Lung (tissue), 12 donors: ENCODE results near the gene ESPN. TPM values are rescaled to one million over a fixed set of nuclear protein-coding genes. Genes with fewer than 3 reads are reported as not detected.

ENCODE experiments used
- ATAC-seq: fragments of 200-7000 bp; cut with Tn5 transposase; one replicate; pipeline ENCODE4 v1.9.1; 2020; ENCODE audit warnings: moderate number of reproducible peaks; ENCODE audit not compliant: insufficient read depth, low FRiP score
- DNase-seq, 3 donors: peaks; one replicate each; pipeline ENCODE4 v3.0.0-alpha.2; 2013 to 2017
- H3K27ac ChIP-seq, 2 donors: one replicate each; pipeline ENCODE4 v1.5.1; 2013; ENCODE audit warnings: mild to moderate bottlenecking in 2 of 2, moderate library complexity in 2 of 2, control low read depth in 1 of 2, inconsistent platforms in 1 of 2, low read depth in 1 of 2, low read length in 1 of 2
- H3K27me3 ChIP-seq, 3 donors: one replicate each; pipeline ENCODE4 v1.5.1; 2013; ENCODE audit warnings: low read length in 2 of 3; ENCODE audit not compliant: control insufficient read depth in 3 of 3, insufficient read depth in 3 of 3
- H3K36me3 ChIP-seq, 4 donors: one replicate each; pipeline ENCODE4 v1.5.1; 2013; ENCODE audit warnings: low read length in 4 of 4, mild to moderate bottlenecking in 1 of 4, moderate library complexity in 1 of 4; ENCODE audit not compliant: control insufficient read depth in 4 of 4, insufficient read depth in 4 of 4
- H3K4me1 ChIP-seq, 5 donors: one replicate each; pipeline ENCODE4 v1.5.1; 2013; ENCODE audit warnings: low read length in 5 of 5, mild to moderate bottlenecking in 2 of 5, moderate library complexity in 1 of 5; ENCODE audit not compliant: control insufficient read depth in 5 of 5, insufficient read depth in 5 of 5
- H3K4me3 ChIP-seq: one replicate; pipeline ENCODE4 v1.5.1; 2013; ENCODE audit warnings: mild to moderate bottlenecking, control low read depth, moderate library complexity
- H3K9ac ChIP-seq, 2 donors: one replicate each; pipeline ENCODE4 v1.5.1; 2013; ENCODE audit warnings: low read length in 2 of 2, control low read depth in 1 of 2; ENCODE audit not compliant: insufficient read depth in 1 of 2
- H3K9me3 ChIP-seq, 4 donors: one replicate each; pipeline ENCODE4 v1.5.1; 2013; ENCODE audit warnings: low read length in 3 of 4, mild to moderate bottlenecking in 1 of 4, moderate library complexity in 1 of 4; ENCODE audit not compliant: control insufficient read depth in 4 of 4, insufficient read depth in 3 of 4
- CTCF ChIP-seq: IDR thresholded peaks from 2 replicates; pipeline ENCODE4 v1.5.1; 2012; ENCODE audit warnings: mild to moderate bottlenecking; ENCODE audit errors: control extremely low read depth, extremely low read depth
- WGBS, 2 donors: extraction: QIAGEN DNeasy Blood & Tissue Kit; methylation state at CpG; one replicate each; pipeline ENCODE4 v1.1.7; 2013; 5-methylcytosine and 5-hydroxymethylcytosine counted together
- polyA plus RNA-seq, 2 donors: library from polyadenylated mRNA; stranded (reverse); fragments of 200-250 nt; gene quantifications; one replicate each; pipeline ENCODE4 v1.2.1, GENCODE V29; 2013
- total RNA-seq, 2 donors: library from RNA; depleted of rRNA in 1 of 2; stranded (reverse); fragments of >200 nt in 1 of 2; gene quantifications; one replicate each; pipeline ENCODE4 v1.2.1, GENCODE V29; 2014 to 2021
- donor health status: control.
- donor health status: control.
- donor health status: Bipolar disorder and iron deficiency.
- donor health status: healthy.
- donor health status: DM: yes; HTN: yes; CAD: no.

Gene ESPN
- total and polyA plus RNA-seq, 4 donors, result 2.1 to 20.8 (median 7.4) TPM

DNA sequence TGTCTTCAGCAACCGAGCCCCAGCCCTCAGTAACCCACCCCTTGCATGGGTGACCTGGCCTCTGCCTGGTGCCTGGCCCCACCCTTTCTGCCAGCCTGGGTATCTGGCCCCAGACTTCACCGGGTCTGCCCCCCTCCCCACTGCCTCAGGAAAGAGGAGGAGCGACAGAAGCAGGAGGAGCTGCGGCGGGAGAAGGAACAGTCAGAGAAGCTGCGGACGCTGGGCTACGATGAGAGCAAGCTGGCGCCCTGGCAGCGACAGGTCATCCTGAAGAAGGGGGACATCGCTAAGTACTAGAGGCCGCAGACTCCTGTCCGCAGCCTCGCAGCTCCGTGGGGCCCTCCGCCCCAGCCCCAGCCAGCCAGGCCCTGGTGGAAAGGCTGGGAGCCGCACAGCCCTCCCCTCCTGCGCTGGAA is 35.3 kb downstream of the ESPN start:
- Histone ChIP-seq H3K9ac (no peak overlapping the region), H3K27ac (peak overlapping the region in 1 of 2 donors; percentile 15), H3K4me3 (no peak overlapping the region), H3K27me3 (peaks cover 11 to 22% (median 20%) of the 10 kb centered on the region in 3 donors), H3K36me3 (peaks cover 0 to 7% (median 4%) of the 10 kb centered on the region in 4 donors), H3K9me3 (peaks cover 0 to 7% (median 0%) of the 10 kb centered on the region in 4 donors), H3K4me1 (peaks cover 0 to 20% (median 8%) of the 10 kb centered on the region in 5 donors)
- 9 to 13% methylated on average over 18 of the region's 18 CpGs for WGBS, 2 donors
- peak; percentile 45 for ATAC-seq
- peak in 2 of 3 donors; percentile 44 to 47 for DNase-seq
- TF ChIP-seq CTCF, result no peak

- TF ChIP-seq CTCF, result no peak
- Histone ChIP-seq H3K4me1 (peaks cover 0 to 20% (median 2%) of the 10 kb centered on the region in 5 donors), H3K4me3 (no peak overlapping the region), H3K27ac (no peak overlapping the region), H3K9me3 (peaks cover 0 to 6% (median 0%) of the 10 kb centered on the region in 4 donors), H3K36me3 (peaks cover 0 to 7% (median 4%) of the 10 kb centered on the region in 4 donors), H3K9ac (peak overlapping the region in 1 of 2 donors; percentile 53), H3K27me3 (peaks cover 5 to 21% (median 19%) of the 10 kb centered on the region in 3 donors)
- DNase-seq (peak; percentile 52 to 70 (median 57)), ATAC-seq (peak; percentile 58)
- WGBS, 2 donors, result 24 to 30% methylated on average over 39 of the region's 39 CpGs
These were observed 35.9 kb downstream of the ESPN start for GRCh38 chr1:6460301-6461050.

DNA sequence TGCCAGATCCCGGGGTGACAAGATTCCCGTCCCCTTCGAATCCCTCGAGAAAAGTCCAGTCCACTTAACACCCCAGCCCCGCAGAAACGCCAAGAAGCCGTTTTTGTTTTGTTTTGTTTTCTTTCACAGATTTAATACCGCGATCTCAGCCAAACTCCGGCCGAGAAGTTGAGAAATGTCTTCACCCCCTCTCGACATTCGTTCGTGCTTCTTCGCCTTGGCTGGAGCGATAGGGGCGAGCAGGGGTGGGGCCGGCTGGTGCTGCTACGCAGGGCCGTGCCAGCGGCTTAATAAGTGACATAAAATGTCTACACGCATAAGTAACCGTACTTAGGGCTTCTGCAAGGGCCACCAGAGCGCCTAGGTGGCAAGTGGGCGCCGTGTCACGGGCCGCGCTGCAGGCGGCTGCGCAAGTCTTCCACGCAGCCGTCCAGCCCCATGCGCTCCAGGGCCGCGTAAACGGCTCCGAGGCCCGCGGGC is 36.5 kb downstream of the ESPN start:
- 78 to 89% methylated on average over 40 of the region's 40 CpGs for WGBS, 2 donors

More for the DNA sequence above, 36.5 kb downstream of the ESPN start:
- peaks cover 0 to 18% (median 14%) of the 10 kb centered on the region in 3 donors for H3K27me3 ChIP-seq
- ATAC-seq, result no peak
- peaks cover 0 to 7% (median 4%) of the 10 kb centered on the region in 4 donors for H3K36me3 ChIP-seq
- H3K9me3 ChIP-seq, result peaks cover 0 to 6% (median 0%) of the 10 kb centered on the region in 4 donors
- no peak overlapping the region for H3K4me3 ChIP-seq
- H3K27ac ChIP-seq, result no peak overlapping the region
- DNase-seq, result peak; percentile 60 to 78 (median 74)
- peak overlapping the region in 1 of 2 donors; percentile 53 for H3K9ac ChIP-seq
- peaks cover 0 to 20% (median 0%) of the 10 kb centered on the region in 5 donors for H3K4me1 ChIP-seq
- no peak for TF ChIP-seq CTCF
